GM12865 (cell line): ENCODE measurements around the gene TIMP3.
"Not testable (repeated sequence)": the region's sequence is repeated elsewhere in the genome, so short reads cannot be mapped to it uniquely, and the experiment has no call there.

Source experiments
- DNase-seq: peaks from one replicate; pipeline ENCODE4 v3.0.0; 2010; ENCODE audit warnings: low read depth
- H3K4me3 ChIP-seq: 2 replicates; pipeline ENCODE4 v1.5.1; 2011; ENCODE audit warnings: mild to moderate bottlenecking, low read depth, low read length, control low read depth
- TF ChIP-seq, protein P1 (sequence below): IDR thresholded peaks from 2 replicates; pipeline ENCODE4 v1.5.1; 2011; ENCODE audit warnings: low read length, control low read depth, low read depth, inconsistent platforms; ENCODE audit not compliant: insufficient read depth; ENCODE audit errors: missing control alignments

The TIMP3 gene

GRCh38 chr22:32801537-32802236, at the start of gene TIMP3:
Gene TIMP3, plus strand, starts transcription at chr22:32801705. Its CDS starts 297 bp downstream, at chr22:32802002.
- no peak within 1 kb of the TSS for H3K4me3 ChIP-seq
- DNase-seq: no peak

GRCh38 chr22:32752326-32752725, 49.2 kb upstream of the TIMP3 start:
- no peak overlapping the region for H3K4me3 ChIP-seq
- TF ChIP-seq, protein P1, sequence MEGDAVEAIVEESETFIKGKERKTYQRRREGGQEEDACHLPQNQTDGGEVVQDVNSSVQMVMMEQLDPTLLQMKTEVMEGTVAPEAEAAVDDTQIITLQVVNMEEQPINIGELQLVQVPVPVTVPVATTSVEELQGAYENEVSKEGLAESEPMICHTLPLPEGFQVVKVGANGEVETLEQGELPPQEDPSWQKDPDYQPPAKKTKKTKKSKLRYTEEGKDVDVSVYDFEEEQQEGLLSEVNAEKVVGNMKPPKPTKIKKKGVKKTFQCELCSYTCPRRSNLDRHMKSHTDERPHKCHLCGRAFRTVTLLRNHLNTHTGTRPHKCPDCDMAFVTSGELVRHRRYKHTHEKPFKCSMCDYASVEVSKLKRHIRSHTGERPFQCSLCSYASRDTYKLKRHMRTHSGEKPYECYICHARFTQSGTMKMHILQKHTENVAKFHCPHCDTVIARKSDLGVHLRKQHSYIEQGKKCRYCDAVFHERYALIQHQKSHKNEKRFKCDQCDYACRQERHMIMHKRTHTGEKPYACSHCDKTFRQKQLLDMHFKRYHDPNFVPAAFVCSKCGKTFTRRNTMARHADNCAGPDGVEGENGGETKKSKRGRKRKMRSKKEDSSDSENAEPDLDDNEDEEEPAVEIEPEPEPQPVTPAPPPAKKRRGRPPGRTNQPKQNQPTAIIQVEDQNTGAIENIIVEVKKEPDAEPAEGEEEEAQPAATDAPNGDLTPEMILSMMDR: no peak
- no peak for DNase-seq

More at GRCh38 chr22:32801537-32802236, at the start of gene TIMP3:
- TF ChIP-seq, protein P1: no peak

DNA sequence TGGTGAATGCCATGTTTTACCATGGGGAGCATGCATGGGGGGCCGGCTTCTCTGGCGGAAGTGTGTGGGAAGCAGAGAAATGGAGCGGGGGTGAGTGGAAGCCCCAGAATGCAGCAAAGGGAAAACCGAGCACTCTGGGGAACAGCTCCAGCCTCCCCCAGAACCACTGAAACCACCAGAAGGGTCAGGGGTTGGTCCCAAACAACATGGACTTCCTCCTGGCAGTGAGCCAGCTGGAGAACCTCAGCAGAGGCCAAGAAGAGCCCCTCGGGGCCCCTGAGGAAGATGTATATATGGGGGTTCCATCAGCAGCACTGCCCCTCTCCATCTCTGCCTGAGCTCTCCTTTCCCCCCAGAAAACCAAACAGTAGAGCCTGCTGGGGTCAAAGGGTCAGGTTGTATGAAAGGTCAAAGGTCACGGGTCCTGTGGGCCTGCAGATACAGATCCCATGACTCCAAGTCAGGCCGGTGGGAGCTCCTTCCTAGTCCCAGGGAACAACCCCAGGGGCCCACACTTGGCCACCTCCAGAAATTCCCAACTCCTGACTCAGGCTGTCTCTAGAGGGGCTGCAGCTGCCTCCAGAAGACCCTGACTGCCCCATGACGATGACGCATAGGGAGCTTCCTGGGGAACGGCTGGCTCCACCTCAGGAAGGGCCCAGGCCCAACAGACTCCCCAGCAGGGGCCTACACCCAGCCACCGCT, 48.5 kb upstream of the TIMP3 start:
- DNase-seq: no peak
- TF ChIP-seq, protein P1: no peak
- no peak overlapping the region for H3K4me3 ChIP-seq

DNA sequence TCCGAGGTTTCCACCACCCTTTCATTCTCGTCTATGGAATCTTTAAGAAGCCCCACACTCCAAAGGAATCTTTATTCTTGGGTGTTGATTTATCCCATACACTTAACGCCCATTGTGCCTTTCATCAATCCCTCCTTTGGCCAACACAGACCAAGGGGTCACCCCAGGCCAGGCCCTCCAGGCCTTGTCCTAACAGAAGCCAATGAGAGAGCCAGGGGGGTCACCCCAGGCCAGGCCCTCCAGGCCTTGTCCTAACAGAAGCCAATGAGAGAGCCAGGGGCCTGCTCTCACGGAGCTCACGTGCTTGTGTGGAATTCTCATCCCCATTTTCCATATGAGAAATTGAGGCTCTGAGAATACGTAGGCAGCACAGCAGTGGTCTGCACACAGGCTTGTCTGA, 47.9 kb upstream of the TIMP3 start:
- DNase-seq: no peak
- H3K4me3 ChIP-seq: no peak overlapping the region
- TF ChIP-seq, protein P1: no peak

GRCh38 chr22:32754413-32755041, 47.0 kb upstream of the TIMP3 start:
- DNase-seq: no peak
- TF ChIP-seq, protein P1: no peak
- no peak overlapping the region for H3K4me3 ChIP-seq

GRCh38 chr22:32757086-32757762, 44.3 kb upstream of the TIMP3 start:
- DNase-seq, H3K4me3 ChIP-seq: not testable (repeated sequence)
